A673 (cell line): Measurements from ENCODE around the gene FAM98C. TPM values are rescaled to one million over a fixed set of nuclear protein-coding genes. Genes with fewer than 3 reads are reported as not detected.

Experiments used
- BruUV-seq: library from RNA; stranded (reverse); fragments of 400-500 nt; replicated peaks from 2 replicates; lab custom pipeline; 2021; lab: Mats Ljungman, UMichigan
- CTCF ChIA-PET: fragments of 300-600 bp; sonication (Branson Sonifier 250); formaldehyde crosslinking; loops from one replicate; lab custom pipeline; 2022; ENCODE audit warnings: antibody characterized with exemption; lab: Charles Lee
- POLR2A ChIA-PET: fragments of 300-600 bp; sonication (Branson Sonifier 250); formaldehyde crosslinking; loops from one replicate; lab custom pipeline; 2022; ENCODE audit warnings: antibody characterized with exemption; ENCODE audit not compliant: low non-redundant PET; lab: Charles Lee
- DNase-seq: peaks from one replicate; pipeline ENCODE4 v3.0.0-alpha.2; 2015; ENCODE audit warnings: low spot score
- H3K27ac ChIP-seq: fragments of 200-600 bp; sonication (generic); 2 replicates; pipeline ENCODE4 v1.5.1; 2016; ENCODE audit warnings: mixed run types, low read depth, mild to moderate bottlenecking, mixed read lengths, antibody characterized with exemption, low read length; ENCODE audit not compliant: poor library complexity, severe bottlenecking
- H3K27me3 ChIP-seq: fragments of 200-600 bp; sonication (generic); replicated peaks from 2 replicates; pipeline ENCODE4 v1.6.1; 2017; ENCODE audit warnings: mixed run types, low read depth, mild to moderate bottlenecking, mixed read lengths, antibody characterized with exemption, low read length; ENCODE audit not compliant: insufficient read depth, poor library complexity
- H3K36me3 ChIP-seq: fragments of 200-600 bp; sonication (generic); 2 replicates; pipeline ENCODE4 v1.6.1; 2016; ENCODE audit warnings: mixed run types, mild to moderate bottlenecking, mixed read lengths, antibody characterized with exemption, low read length; ENCODE audit not compliant: insufficient read depth, poor library complexity, severe bottlenecking
- H3K4me1 ChIP-seq: fragments of 200-600 bp; sonication (generic); 2 replicates; pipeline ENCODE4 v1.6.1; 2017; ENCODE audit warnings: mixed run types, mild to moderate bottlenecking, mixed read lengths, antibody characterized with exemption, low read length; ENCODE audit not compliant: insufficient read depth, poor library complexity, severe bottlenecking
- H3K4me3 ChIP-seq: fragments of 200-600 bp; sonication (generic); 2 replicates; pipeline ENCODE4 v1.5.1; 2016; ENCODE audit warnings: low read depth, mixed run types, mild to moderate bottlenecking, mixed read lengths, low read length; ENCODE audit not compliant: poor library complexity, severe bottlenecking
- H3K9me3 ChIP-seq: fragments of 200-600 bp; sonication (generic); 2 replicates; pipeline ENCODE4 v1.6.1; 2016; ENCODE audit warnings: mixed run types, low read depth, mild to moderate bottlenecking, mixed read lengths, antibody characterized with exemption, low read length; ENCODE audit not compliant: poor library complexity, severe bottlenecking
- EZH2 ChIP-seq: fragments of 200-600 bp; sonication (generic); IDR thresholded peaks from 2 replicates; pipeline ENCODE4 v1.6.1; 2017; ENCODE audit warnings: borderline replicate concordance, low read depth, mild to moderate bottlenecking, mixed read lengths, antibody characterized with exemption, low read length; ENCODE audit not compliant: poor library complexity, severe bottlenecking
- intact Hi-C: fragments of 100-400 bp; cut with micrococcal nuclease; formaldehyde crosslinking; loops from one replicate; pipeline ENCODE4 v1.10.0; 2022; ENCODE audit not compliant: unreplicated experiment
- total RNA-seq: library from RNA; stranded (reverse); gene quantifications from 2 replicates; pipeline ENCODE4 v1.2.3, GENCODE V29; 2021
- TF ChIP-seq, protein P1 (sequence below): fragments of 300-800, 200-600 bp; sonication (generic); conservative IDR thresholded peaks from 2 replicates; pipeline ENCODE4 v1.5.1; 2017; ENCODE audit warnings: low read depth, mild to moderate bottlenecking, antibody characterized with exemption, low read length, moderate library complexity, mixed read lengths

Gene FAM98C
- total RNA-seq, 1 experiment from 2014 or later: 11.8 TPM

- Histone ChIP-seq H3K27ac (no peak overlapping the region), H3K9me3 (no peaks in the 10 kb centered on the region), H3K4me1 (no peaks in the 10 kb centered on the region), H3K27me3 (no peaks in the 10 kb centered on the region), H3K4me3 (no peak overlapping the region), H3K36me3 (peaks cover 56% of the 10 kb centered on the region)
- CTCF ChIA-PET: no interaction called here
- TF ChIP-seq, protein P1, sequence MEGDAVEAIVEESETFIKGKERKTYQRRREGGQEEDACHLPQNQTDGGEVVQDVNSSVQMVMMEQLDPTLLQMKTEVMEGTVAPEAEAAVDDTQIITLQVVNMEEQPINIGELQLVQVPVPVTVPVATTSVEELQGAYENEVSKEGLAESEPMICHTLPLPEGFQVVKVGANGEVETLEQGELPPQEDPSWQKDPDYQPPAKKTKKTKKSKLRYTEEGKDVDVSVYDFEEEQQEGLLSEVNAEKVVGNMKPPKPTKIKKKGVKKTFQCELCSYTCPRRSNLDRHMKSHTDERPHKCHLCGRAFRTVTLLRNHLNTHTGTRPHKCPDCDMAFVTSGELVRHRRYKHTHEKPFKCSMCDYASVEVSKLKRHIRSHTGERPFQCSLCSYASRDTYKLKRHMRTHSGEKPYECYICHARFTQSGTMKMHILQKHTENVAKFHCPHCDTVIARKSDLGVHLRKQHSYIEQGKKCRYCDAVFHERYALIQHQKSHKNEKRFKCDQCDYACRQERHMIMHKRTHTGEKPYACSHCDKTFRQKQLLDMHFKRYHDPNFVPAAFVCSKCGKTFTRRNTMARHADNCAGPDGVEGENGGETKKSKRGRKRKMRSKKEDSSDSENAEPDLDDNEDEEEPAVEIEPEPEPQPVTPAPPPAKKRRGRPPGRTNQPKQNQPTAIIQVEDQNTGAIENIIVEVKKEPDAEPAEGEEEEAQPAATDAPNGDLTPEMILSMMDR: no peak
- no peak for TF ChIP-seq EZH2
- intact Hi-C loops: no loop called here
- no peak for DNase-seq
- BruUV-seq: no TSS peak
- POLR2A ChIA-PET: no interaction called here
Measured at GRCh38 chr19:38383184-38383583, 19.7 kb upstream of the FAM98C start.

DNA sequence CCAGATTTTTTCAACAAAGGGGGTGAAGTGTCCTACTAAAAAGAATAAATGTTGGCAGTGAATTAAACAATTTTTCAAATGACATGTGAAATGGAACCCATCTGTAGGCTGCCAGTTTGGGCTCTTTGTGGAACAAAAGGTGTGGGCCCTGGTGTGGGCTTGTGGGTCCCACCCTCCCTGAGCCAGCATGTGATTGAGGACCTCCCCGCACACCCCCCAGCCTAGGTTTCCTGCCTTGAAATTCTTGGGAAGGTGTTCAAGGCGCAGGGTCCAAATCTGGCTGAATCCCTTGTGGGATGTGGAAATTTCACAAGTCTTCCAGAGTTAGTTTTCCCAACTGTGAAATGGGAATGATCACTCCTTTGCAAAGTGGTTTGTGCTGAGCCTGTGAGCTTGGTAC lies 19.1 kb upstream of the FAM98C start:
- POLR2A ChIA-PET: no interaction called here
- CTCF ChIA-PET: no interaction called here
- no TSS peak for BruUV-seq
- no peak overlapping the region for H3K4me3 ChIP-seq
- no peaks in the 10 kb centered on the region for H3K4me1 ChIP-seq
- no peak overlapping the region for H3K27ac ChIP-seq
- no peak for TF ChIP-seq EZH2
- TF ChIP-seq, protein P1: no peak
- H3K36me3 ChIP-seq: peaks cover 56% of the 10 kb centered on the region
- no peak for DNase-seq
- intact Hi-C loops: no loop called here
- H3K9me3 ChIP-seq: no peaks in the 10 kb centered on the region
- no peaks in the 10 kb centered on the region for H3K27me3 ChIP-seq

DNA sequence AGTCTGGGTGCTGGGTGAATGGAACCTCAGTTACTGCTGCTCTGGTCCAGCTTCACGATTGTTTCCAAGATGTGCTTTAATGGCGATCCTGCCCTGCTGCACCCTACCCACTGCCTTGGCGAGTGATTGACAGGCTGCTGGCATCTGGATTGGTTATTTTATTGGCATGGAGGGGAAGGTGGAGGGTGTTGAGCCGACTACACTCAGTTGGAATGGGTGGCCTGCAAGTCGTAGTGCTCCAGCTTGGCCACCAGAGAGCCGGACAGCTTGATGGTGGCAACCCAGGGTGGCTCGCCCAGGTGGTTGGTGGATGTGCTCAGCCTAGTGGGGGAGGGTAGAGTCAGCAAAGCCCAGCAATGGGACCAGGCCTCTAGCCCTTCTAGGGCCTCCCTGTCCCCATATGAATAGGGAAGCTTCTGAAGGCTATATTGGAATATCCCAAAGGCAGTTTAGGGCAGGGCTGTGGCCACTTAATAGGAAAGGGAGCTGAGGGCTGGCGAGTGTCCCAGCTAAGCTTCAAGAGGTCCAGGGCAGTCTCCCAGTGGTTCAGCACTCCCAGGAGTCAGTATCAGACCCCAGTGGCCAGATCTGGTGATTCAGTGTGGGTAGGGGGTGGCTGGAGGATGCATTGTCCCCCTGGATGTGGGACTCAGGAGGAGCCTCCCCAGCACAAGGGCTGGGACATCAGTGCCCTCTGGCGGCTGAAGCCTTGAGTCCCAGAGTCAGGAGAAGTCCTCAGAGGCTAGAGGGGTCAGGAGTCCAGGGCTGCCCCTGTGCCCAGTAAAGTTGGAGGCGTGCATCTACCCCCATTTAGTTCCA lies 18.5 kb upstream of the FAM98C start:
- no peaks in the 10 kb centered on the region for H3K9me3 ChIP-seq
- no peak for TF ChIP-seq EZH2
- TF ChIP-seq, protein P1: no peak
- H3K27ac ChIP-seq: no peak overlapping the region
- peaks cover 6% of the 10 kb centered on the region for H3K4me1 ChIP-seq
- no TSS peak for BruUV-seq
- intact Hi-C loops: no loop called here
- peaks cover 49% of the 10 kb centered on the region for H3K36me3 ChIP-seq
- CTCF ChIA-PET: no interaction called here
- no peak overlapping the region for H3K4me3 ChIP-seq
- no peaks in the 10 kb centered on the region for H3K27me3 ChIP-seq
- POLR2A ChIA-PET: no interaction called here
- DNase-seq: no peak
